HEK293 (cell line): ENCODE results near the gene CCDC57.

Source experiments
- CTCF ChIA-PET: fragments of 350-600 bp; formaldehyde crosslinking; extraction: SDS; loops from one replicate; lab custom pipeline; 2021; ENCODE audit warnings: antibody characterized with exemption; lab: Yijun Ruan, JAX
- POLR2A ChIA-PET: fragments of 300-600 bp; formaldehyde crosslinking; extraction: SDS; loops from one replicate; lab custom pipeline; 2020; ENCODE audit warnings: antibody characterized with exemption, inconsistent platforms; lab: Yijun Ruan, JAX
- H3K27ac ChIP-seq: fragments of 200-500 bp; sonication (Bioruptor generic); 2 replicates; pipeline ENCODE4 v1.5.1; 2014; ENCODE audit warnings: low read depth, low read length, control low read depth, inconsistent platforms; ENCODE audit errors: extremely low read depth
- H3K36me3 ChIP-seq, 2 experiments: fragments of 200-500 bp in 1 of 2; sonication (Bioruptor generic) in 1 of 2; 1 replicate in 1 of 2; 2 replicates in 1 of 2; pipeline ENCODE4 v1.5.1; 2014 to 2017; ENCODE audit warnings: inconsistent platforms in 2 of 2, low read length in 2 of 2; ENCODE audit not compliant: control insufficient read depth in 2 of 2, insufficient read depth in 1 of 2
- H3K4me1 ChIP-seq: fragments of 200-500 bp; sonication (Bioruptor generic); 2 replicates; pipeline ENCODE4 v1.5.1; 2014; ENCODE audit warnings: mild to moderate bottlenecking, low read length, inconsistent platforms; ENCODE audit not compliant: control insufficient read depth, insufficient read depth
- H3K4me3 ChIP-seq: 2 replicates; pipeline ENCODE4 v1.5.1; 2011; ENCODE audit warnings: low read depth, mild to moderate bottlenecking, control low read depth, low read length, moderate library complexity
- H3K9me3 ChIP-seq: fragments of 200-500 bp; sonication (Bioruptor generic); 2 replicates; pipeline ENCODE4 v1.5.1; 2014; ENCODE audit warnings: low read depth, low read length, inconsistent platforms; ENCODE audit not compliant: control insufficient read depth, insufficient read depth
- EGR2 ChIP-seq: fragments of 450-650 bp; formaldehyde crosslinking; IDR thresholded peaks from 2 replicates; pipeline ENCODE4 v1.5.1; 2016; ENCODE audit warnings: low read depth, missing biosample characterization, missing genetic modification characterization
- FEZF1 ChIP-seq: fragments of 450-650 bp; formaldehyde crosslinking; IDR thresholded peaks from 2 replicates; pipeline ENCODE4 v1.5.1; 2016; ENCODE audit warnings: missing biosample characterization, missing genetic modification characterization
- HOXA7 ChIP-seq: sonication (generic); formaldehyde crosslinking; IDR thresholded peaks from 2 replicates; pipeline ENCODE4 v1.8.1; 2022; ENCODE audit warnings: missing genetic modification reagents, borderline replicate concordance
- MEIS1 ChIP-seq: sonication (generic); formaldehyde crosslinking; IDR thresholded peaks from 2 replicates; pipeline ENCODE4 v1.8.1; 2022; ENCODE audit warnings: missing genetic modification reagents, mild to moderate bottlenecking, borderline replicate concordance
- MZF1 ChIP-seq: fragments of 450-650 bp; formaldehyde crosslinking; IDR thresholded peaks from 2 replicates; pipeline ENCODE4 v1.5.1; 2017; ENCODE audit warnings: missing biosample characterization, missing genetic modification characterization, borderline replicate concordance
- SCRT2 ChIP-seq: fragments of 450-650 bp; formaldehyde crosslinking; IDR thresholded peaks from 2 replicates; pipeline ENCODE4 v1.5.1; 2016; ENCODE audit warnings: missing biosample characterization, missing genetic modification characterization
- SETDB1 ChIP-seq: IDR thresholded peaks from one replicate; pipeline ENCODE4 v1.6.1; 2017; ENCODE audit warnings: mild to moderate bottlenecking, low read length, moderate library complexity, mixed read lengths; ENCODE audit not compliant: insufficient read length
- TCF7L2 ChIP-seq: IDR thresholded peaks from 2 replicates; pipeline ENCODE4 v1.6.1; 2011; ENCODE audit warnings: low read depth, mild to moderate bottlenecking, inconsistent platforms, low read length, moderate library complexity, borderline replicate concordance
- ZBTB17 ChIP-seq: fragments of 450-650 bp; formaldehyde crosslinking; IDR thresholded peaks from 2 replicates; pipeline ENCODE4 v1.5.1; 2016; ENCODE audit warnings: missing biosample characterization, missing genetic modification characterization
- ZEB2 ChIP-seq: fragments of 450-650 bp; formaldehyde crosslinking; IDR thresholded peaks from 2 replicates; pipeline ENCODE4 v1.5.1; 2016; ENCODE audit warnings: missing biosample characterization, missing genetic modification characterization
- ZFP41 ChIP-seq: fragments of 450-650 bp; formaldehyde crosslinking; IDR thresholded peaks from 2 replicates; pipeline ENCODE4 v1.5.1; 2016; ENCODE audit warnings: missing biosample characterization, missing genetic modification characterization, borderline replicate concordance
- ZIC2 ChIP-seq: fragments of 450-650 bp; formaldehyde crosslinking; IDR thresholded peaks from 2 replicates; pipeline ENCODE4 v1.5.1; 2016; ENCODE audit warnings: missing biosample characterization, missing genetic modification characterization
- ZNF121 ChIP-seq: fragments of 450-650 bp; formaldehyde crosslinking; IDR thresholded peaks from 2 replicates; pipeline ENCODE4 v1.5.1; 2016; ENCODE audit warnings: missing biosample characterization, missing genetic modification characterization
- ZNF2 ChIP-seq: fragments of 450-650 bp; formaldehyde crosslinking; IDR thresholded peaks from 2 replicates; pipeline ENCODE4 v1.5.1; 2016; ENCODE audit warnings: missing biosample characterization, missing genetic modification characterization
- ZNF248 ChIP-seq: fragments of 450-650 bp; formaldehyde crosslinking; IDR thresholded peaks from 2 replicates; pipeline ENCODE4 v1.5.1; 2017; ENCODE audit warnings: missing biosample characterization, missing genetic modification characterization
- ZNF311 ChIP-seq: fragments of 450-650 bp; formaldehyde crosslinking; IDR thresholded peaks from 2 replicates; pipeline ENCODE4 v1.5.1; 2017; ENCODE audit warnings: missing biosample characterization, missing genetic modification characterization, borderline replicate concordance
- ZNF335 ChIP-seq: fragments of 450-650 bp; formaldehyde crosslinking; conservative IDR thresholded peaks from 2 replicates; pipeline ENCODE4 v1.5.1; 2016; ENCODE audit warnings: missing biosample characterization, missing genetic modification characterization
- ZNF404 ChIP-seq: fragments of 450-650 bp; formaldehyde crosslinking; IDR thresholded peaks from 2 replicates; pipeline ENCODE4 v1.5.1; 2017; ENCODE audit warnings: missing biosample characterization, missing genetic modification characterization
- ZNF510 ChIP-seq: fragments of 450-650 bp; formaldehyde crosslinking; IDR thresholded peaks from 2 replicates; pipeline ENCODE4 v1.5.1; 2018; ENCODE audit warnings: mild to moderate bottlenecking, missing genetic modification characterization, missing biosample characterization; ENCODE audit not compliant: insufficient replicate concordance
- ZNF558 ChIP-seq: fragments of 450-650 bp; formaldehyde crosslinking; IDR thresholded peaks from 2 replicates; pipeline ENCODE4 v1.5.1; 2016; ENCODE audit warnings: missing biosample characterization, missing genetic modification characterization
- ZNF596 ChIP-seq: fragments of 450-650 bp; IDR thresholded peaks from 2 replicates; pipeline ENCODE4 v1.5.0; 2018; ENCODE audit warnings: missing biosample characterization, mild to moderate bottlenecking, missing genetic modification characterization, moderate library complexity
- ZNF600 ChIP-seq: fragments of 450-650 bp; formaldehyde crosslinking; IDR thresholded peaks from 2 replicates; pipeline ENCODE4 v1.5.1; 2016; ENCODE audit warnings: missing biosample characterization, missing genetic modification characterization
- ZNF677 ChIP-seq: fragments of 450-650 bp; IDR thresholded peaks from 2 replicates; pipeline ENCODE4 v1.5.0; 2018; ENCODE audit warnings: missing biosample characterization, mild to moderate bottlenecking, missing genetic modification characterization, moderate library complexity
- ZNF777 ChIP-seq: fragments of 450-650 bp; formaldehyde crosslinking; IDR thresholded peaks from 2 replicates; pipeline ENCODE4 v1.5.1; 2017; ENCODE audit warnings: missing biosample characterization, missing genetic modification characterization, borderline replicate concordance
- TF ChIP-seq, protein P1 (sequence below): fragments of 450-650 bp; formaldehyde crosslinking; IDR thresholded peaks from 2 replicates; pipeline ENCODE4 v1.5.1; 2016; ENCODE audit warnings: missing biosample characterization, missing genetic modification characterization
- TF ChIP-seq, protein P2 (sequence below): fragments of 450-650 bp; formaldehyde crosslinking; IDR thresholded peaks from 2 replicates; pipeline ENCODE4 v1.5.1; 2016; ENCODE audit warnings: missing biosample characterization, missing genetic modification characterization, low read depth
- TF ChIP-seq, protein P3 (sequence below): fragments of 450-650 bp; formaldehyde crosslinking; IDR thresholded peaks from 2 replicates; pipeline ENCODE4 v1.5.1; 2016; ENCODE audit warnings: missing biosample characterization, missing genetic modification characterization
- TF ChIP-seq, protein P4 (sequence below): fragments of 450-650 bp; formaldehyde crosslinking; IDR thresholded peaks from 2 replicates; pipeline ENCODE4 v1.5.1; 2016; ENCODE audit warnings: missing biosample characterization, missing genetic modification characterization

The CCDC57 gene

DNA sequence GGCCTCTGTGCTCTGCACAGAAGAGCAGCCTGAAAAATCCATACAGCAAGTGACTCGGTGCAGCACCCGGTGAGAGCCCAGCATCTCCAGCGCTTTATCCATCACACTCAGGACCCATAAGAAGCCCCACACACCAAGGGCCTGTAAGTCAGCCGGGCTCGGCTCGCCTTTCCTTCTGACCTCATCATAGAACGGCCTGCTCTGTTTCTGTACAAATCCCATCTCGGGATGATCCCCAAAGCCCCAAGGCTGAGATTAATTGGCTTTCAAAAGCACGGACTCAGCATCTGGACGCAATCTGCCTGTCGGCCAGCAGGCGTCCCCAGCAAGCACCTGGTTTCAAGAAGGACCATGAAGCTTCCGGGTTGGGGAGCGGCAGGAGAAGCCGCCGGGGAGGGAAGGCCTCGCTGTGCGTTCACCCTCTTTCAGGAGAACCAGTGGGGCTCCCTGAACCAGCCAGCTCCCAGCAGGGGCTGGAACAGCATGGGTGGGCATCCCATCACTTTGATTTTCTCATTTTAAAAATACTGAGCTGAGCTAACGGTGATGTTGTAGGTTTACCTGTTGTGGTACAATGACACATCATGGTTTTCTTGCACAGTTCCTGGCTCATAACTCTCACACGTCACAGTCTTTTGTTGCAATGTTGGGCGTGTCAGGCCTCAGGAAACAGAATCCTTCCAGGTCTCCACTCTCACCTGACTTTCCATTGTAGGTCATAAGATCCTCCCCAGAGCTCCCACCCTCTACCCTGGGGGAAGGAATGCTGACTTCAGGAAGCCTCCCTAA is 6.7 kb downstream of the CCDC57 start (continued):
- TF ChIP-seq, protein P1, sequence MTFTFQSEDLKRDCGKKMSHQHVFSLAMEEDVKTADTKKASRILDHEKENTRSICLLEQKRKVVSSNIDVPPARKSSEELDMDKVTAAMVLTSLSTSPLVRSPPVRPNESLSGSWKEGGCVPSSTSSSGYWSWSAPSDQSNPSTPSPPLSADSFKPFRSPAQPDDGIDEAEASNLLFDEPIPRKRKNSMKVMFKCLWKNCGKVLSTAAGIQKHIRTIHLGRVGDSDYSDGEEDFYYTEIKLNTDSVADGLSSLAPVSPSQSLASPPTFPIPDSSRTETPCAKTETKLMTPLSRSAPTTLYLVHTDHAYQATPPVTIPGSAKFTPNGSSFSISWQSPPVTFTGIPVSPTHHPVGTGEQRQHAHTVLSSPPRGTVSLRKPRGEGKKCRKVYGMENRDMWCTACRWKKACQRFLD (tag by site-specific recombination): no peak
- no peak for TF ChIP-seq FEZF1 (tag by site-specific recombination)
- TF ChIP-seq SETDB1: no peak
- no peak for TF ChIP-seq ZNF596
- peak; percentile 79 for TF ChIP-seq ZBTB17
- TF ChIP-seq TCF7L2: no peak
- peak; percentile 58; the same call in 1 of the 2 replicates for TF ChIP-seq ZNF2
- TF ChIP-seq MZF1: peak; percentile 77
- TF ChIP-seq MEIS1 (CRISPR knock-in tag): no peak
- no peak for TF ChIP-seq ZNF510 (tag by site-specific recombination)
- TF ChIP-seq ZNF121 (tag by site-specific recombination): no peak
- TF ChIP-seq, protein P2, sequence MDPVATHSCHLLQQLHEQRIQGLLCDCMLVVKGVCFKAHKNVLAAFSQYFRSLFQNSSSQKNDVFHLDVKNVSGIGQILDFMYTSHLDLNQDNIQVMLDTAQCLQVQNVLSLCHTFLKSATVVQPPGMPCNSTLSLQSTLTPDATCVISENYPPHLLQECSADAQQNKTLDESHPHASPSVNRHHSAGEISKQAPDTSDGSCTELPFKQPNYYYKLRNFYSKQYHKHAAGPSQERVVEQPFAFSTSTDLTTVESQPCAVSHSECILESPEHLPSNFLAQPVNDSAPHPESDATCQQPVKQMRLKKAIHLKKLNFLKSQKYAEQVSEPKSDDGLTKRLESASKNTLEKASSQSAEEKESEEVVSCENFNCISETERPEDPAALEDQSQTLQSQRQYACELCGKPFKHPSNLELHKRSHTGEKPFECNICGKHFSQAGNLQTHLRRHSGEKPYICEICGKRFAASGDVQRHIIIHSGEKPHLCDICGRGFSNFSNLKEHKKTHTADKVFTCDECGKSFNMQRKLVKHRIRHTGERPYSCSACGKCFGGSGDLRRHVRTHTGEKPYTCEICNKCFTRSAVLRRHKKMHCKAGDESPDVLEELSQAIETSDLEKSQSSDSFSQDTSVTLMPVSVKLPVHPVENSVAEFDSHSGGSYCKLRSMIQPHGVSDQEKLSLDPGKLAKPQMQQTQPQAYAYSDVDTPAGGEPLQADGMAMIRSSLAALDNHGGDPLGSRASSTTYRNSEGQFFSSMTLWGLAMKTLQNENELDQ (tag by site-specific recombination): no peak
- TF ChIP-seq ZNF248 (tag by site-specific recombination): no peak
- no peak for TF ChIP-seq ZNF404 (tag by site-specific recombination)
- TF ChIP-seq ZNF335 (tag by site-specific recombination): peak; percentile 85
- no peak for TF ChIP-seq ZNF677

DNA sequence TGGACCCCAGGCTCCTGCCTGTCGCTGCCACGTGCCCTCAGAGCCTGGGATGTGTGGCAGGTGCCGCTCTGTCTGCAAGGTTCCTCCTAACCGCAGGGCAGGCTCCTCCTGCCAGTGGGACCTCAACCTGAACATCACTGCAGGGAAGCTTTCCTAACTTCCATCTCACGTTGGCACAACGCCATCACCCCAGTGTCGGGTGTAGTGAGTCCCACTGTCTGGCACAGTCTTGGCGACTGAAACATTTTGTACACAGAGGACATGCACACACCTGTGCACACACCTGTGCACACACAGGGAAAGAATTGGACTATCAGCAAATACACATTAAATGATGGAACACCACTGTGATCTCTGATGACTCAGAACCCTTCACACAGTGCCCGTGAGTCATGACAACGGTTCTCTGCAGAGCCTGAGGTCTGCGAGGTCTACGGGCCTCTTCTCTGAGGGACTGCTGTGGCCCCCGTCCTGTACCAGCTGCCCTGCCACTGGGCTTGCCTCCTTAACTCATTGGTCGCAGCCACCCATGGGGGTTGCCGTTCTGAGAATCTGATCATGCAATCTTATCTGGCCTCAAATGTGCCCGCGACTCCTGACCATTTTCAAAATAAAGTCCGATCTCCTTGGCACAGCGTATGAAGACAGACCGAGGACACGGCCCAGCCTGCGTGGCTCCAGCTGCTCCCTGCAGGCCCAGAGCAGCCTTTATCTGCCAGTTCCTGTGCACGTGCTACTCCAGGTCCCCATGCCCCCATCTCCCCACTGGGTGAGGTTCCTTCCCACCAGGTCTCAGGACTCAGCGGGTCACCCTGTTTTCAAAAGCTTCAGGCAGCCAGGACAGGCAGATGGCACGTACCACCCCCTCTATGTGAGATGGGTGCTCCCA is 7.6 kb downstream of the CCDC57 start:
- peaks cover 5% of the 10 kb centered on the region; the same call in 1 of the 2 replicates for H3K4me1 ChIP-seq
- TF ChIP-seq ZFP41: no peak
- no peak for TF ChIP-seq HOXA7 (CRISPR knock-in tag)
- TF ChIP-seq, protein P3, sequence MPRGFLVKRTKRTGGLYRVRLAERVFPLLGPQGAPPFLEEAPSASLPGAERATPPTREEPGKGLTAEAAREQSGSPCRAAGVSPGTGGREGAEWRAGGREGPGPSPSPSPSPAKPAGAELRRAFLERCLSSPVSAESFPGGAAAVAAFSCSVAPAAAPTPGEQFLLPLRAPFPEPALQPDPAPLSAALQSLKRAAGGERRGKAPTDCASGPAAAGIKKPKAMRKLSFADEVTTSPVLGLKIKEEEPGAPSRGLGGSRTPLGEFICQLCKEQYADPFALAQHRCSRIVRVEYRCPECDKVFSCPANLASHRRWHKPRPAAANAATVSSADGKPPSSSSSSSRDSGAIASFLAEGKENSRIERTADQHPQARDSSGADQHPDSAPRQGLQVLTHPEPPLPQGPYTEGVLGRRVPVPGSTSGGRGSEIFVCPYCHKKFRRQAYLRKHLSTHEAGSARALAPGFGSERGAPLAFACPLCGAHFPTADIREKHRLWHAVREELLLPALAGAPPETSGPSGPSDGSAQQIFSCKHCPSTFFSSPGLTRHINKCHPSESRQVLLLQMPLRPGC (tag by site-specific recombination): no peak
- no peak for TF ChIP-seq ZNF311 (tag by site-specific recombination)
- TF ChIP-seq ZIC2 (tag by site-specific recombination): 0 out of 2 replicates have a peak, but pooled peaks have one; percentile 40
- TF ChIP-seq ZNF558 (tag by site-specific recombination): no peak
- TF ChIP-seq EGR2: no peak
- TF ChIP-seq ZNF777 (tag by site-specific recombination): no peak
- peak; percentile 63; the same call in 1 of the 2 replicates for TF ChIP-seq ZEB2 (tag by site-specific recombination)
- TF ChIP-seq ZBTB17: no peak
- TF ChIP-seq SCRT2 (tag by site-specific recombination): peak; percentile 73
- TF ChIP-seq ZNF600 (tag by site-specific recombination): no peak; the same call in 1 of the 2 replicates
- no peak for TF ChIP-seq ZNF248 (tag by site-specific recombination)
- TF ChIP-seq, protein P4, sequence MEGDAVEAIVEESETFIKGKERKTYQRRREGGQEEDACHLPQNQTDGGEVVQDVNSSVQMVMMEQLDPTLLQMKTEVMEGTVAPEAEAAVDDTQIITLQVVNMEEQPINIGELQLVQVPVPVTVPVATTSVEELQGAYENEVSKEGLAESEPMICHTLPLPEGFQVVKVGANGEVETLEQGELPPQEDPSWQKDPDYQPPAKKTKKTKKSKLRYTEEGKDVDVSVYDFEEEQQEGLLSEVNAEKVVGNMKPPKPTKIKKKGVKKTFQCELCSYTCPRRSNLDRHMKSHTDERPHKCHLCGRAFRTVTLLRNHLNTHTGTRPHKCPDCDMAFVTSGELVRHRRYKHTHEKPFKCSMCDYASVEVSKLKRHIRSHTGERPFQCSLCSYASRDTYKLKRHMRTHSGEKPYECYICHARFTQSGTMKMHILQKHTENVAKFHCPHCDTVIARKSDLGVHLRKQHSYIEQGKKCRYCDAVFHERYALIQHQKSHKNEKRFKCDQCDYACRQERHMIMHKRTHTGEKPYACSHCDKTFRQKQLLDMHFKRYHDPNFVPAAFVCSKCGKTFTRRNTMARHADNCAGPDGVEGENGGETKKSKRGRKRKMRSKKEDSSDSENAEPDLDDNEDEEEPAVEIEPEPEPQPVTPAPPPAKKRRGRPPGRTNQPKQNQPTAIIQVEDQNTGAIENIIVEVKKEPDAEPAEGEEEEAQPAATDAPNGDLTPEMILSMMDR (tag by site-specific recombination): no peak

More for the DNA sequence above, 7.6 kb downstream of the CCDC57 start:
- Histone ChIP-seq H3K9me3 (no peaks in the 10 kb centered on the region), H3K27ac (no peak overlapping the region), H3K4me3 (no peak overlapping the region), H3K36me3 (peaks cover 6 to 18% of the 10 kb centered on the region in 2 experiments; a peak in 2 of 3 replicates)
- POLR2A ChIA-PET: interaction anchor here (0.7 to 2.2 kb wide), 5 partner anchors 10 to 175 kb away, joined by 3 to 8 read pairs (median 6); no protein-coding TSS in a partner anchor
- CTCF ChIA-PET: interaction anchor here (0.7 to 2.7 kb wide), 10 partner anchors 9 to 220 kb away, joined by 3 to 12 read pairs (median 4); partner anchors contain the start of gene SLC16A3
